ENCODE data around the gene SUPT3H.
"Not testable (repeated sequence)": the region's sequence is repeated elsewhere in the genome, so short reads cannot be mapped to it uniquely, and the experiment has no call there.

The SUPT3H gene

GRCh38 chr6:44869321-44869897 lies 508.3 kb downstream of the SUPT3H start:
- TF ChIP-seq CTCF (IDR thresholded peaks at IDR 0.05; ENCODE audit: low read depth, low read length, missing control alignments): no peak
- in situ Hi-C loops (cut with HindIII; ENCODE audit: low sequenced_read_pairs): no loop called here

GRCh38 chr6:44868910-44869309 lies 508.8 kb downstream of the SUPT3H start:
- in situ Hi-C loops (cut with HindIII; ENCODE audit: low sequenced_read_pairs): no loop called here
- H3K4me3 ChIP-seq (ENCODE audit: low read depth, low read length): no peak overlapping the region
- no peak for TF ChIP-seq CTCF (IDR thresholded peaks at IDR 0.05; ENCODE audit: low read depth, low read length, missing control alignments)
- no peak for DNase-seq (ENCODE audit: low read depth)

More at GRCh38 chr6:44869321-44869897, 508.3 kb downstream of the SUPT3H start:
- no peak overlapping the region for H3K4me3 ChIP-seq (ENCODE audit: low read depth, low read length)
- no peak for DNase-seq (ENCODE audit: low read depth)

GRCh38 chr6:44868335-44868668 lies 509.4 kb downstream of the SUPT3H start:
- in situ Hi-C loops (cut with HindIII; ENCODE audit: low sequenced_read_pairs): no loop called here
- DNase-seq (ENCODE audit: low read depth): no peak
- TF ChIP-seq CTCF (IDR thresholded peaks at IDR 0.05; ENCODE audit: low read depth, low read length, missing control alignments): no peak
- H3K4me3 ChIP-seq (ENCODE audit: low read depth, low read length): no peak overlapping the region

GRCh38 chr6:44867571-44868334 lies 510.0 kb downstream of the SUPT3H start:
- H3K4me3 ChIP-seq (ENCODE audit: low read depth, low read length): no peak overlapping the region
- in situ Hi-C loops (cut with HindIII; ENCODE audit: low sequenced_read_pairs): no loop called here
- TF ChIP-seq CTCF (IDR thresholded peaks at IDR 0.05; ENCODE audit: low read depth, low read length, missing control alignments): no peak
- no peak for DNase-seq (ENCODE audit: low read depth)

GRCh38 chr6:44865184-44865583 lies 512.5 kb downstream of the SUPT3H start:
- in situ Hi-C loops (cut with HindIII; ENCODE audit: low sequenced_read_pairs); DNase-seq (ENCODE audit: low read depth); H3K4me3 ChIP-seq (ENCODE audit: low read depth, low read length): not testable (repeated sequence)

- DNase-seq (ENCODE audit: low read depth): no peak
- in situ Hi-C loops (cut with HindIII; ENCODE audit: low sequenced_read_pairs): no loop called here
- no peak overlapping the region for H3K4me3 ChIP-seq (ENCODE audit: low read depth, low read length)
- TF ChIP-seq CTCF (IDR thresholded peaks at IDR 0.05; ENCODE audit: low read depth, low read length, missing control alignments): no peak
Measured at GRCh38 chr6:44859901-44860410, 517.8 kb downstream of the SUPT3H start.

GRCh38 chr6:44858998-44859397 lies 518.7 kb downstream of the SUPT3H start:
- H3K4me3 ChIP-seq (ENCODE audit: low read depth, low read length): no peak overlapping the region
- TF ChIP-seq CTCF (IDR thresholded peaks at IDR 0.05; ENCODE audit: low read depth, low read length, missing control alignments): no peak
- no peak for DNase-seq (ENCODE audit: low read depth)
- in situ Hi-C loops (cut with HindIII; ENCODE audit: low sequenced_read_pairs): no loop called here

All from astrocyte of the cerebellum (primary cell).